GM12892 (cell line): ENCODE data around the gene AGXT.

ENCODE experiments used
- POLR2A ChIP-seq: IDR thresholded peaks from 2 replicates; pipeline ENCODE4 v1.6.1; 2011; ENCODE audit warnings: low read depth, low read length, control low read depth
- POLR2AphosphoS5 ChIP-seq: IDR thresholded peaks from 2 replicates; pipeline ENCODE4 v1.6.1; 2011; ENCODE audit warnings: low read depth, low read length, control low read depth
- TAF1 ChIP-seq: IDR thresholded peaks from 2 replicates; pipeline ENCODE4 v1.6.1; 2011; ENCODE audit warnings: low read depth, mild to moderate bottlenecking, control low read depth, low read length, borderline replicate concordance

DNA sequence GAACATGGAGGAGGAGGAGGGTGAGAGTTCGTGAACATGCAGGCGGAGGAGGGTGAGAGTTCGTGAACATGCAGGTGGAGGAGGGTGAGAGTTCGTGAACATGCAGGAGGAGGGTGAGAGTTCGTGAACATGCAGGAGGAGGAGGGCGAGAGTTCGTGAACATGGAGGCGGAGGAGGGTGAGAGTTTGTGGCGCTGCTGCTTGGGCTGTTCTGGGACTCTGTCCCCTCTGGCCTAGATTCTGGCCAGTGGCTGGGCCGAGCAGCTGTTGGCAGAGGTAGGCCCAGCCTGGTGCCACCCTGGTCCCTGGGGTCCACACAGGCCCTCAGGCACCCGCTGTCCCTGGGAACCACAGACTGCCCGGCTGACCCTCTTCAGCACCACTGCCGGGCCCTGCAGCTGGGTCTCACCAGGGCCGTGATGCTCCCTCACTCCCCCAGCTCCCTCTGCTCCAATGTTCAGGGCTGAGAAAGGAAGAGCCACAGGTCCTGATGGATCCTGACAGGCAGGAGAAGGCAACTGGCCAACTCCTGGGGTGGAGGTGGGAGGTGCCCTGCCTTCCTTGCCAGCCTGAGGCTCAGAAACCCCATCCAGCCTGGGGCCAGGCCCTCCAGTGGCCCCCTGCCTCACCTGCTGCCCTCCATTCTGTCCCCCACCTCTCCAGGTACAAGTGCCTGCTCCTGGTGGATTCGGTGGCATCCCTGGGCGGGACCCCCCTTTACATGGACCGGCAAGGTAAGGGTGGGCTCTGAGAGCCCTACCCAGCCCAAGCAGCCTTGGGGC is 3.9 kb downstream of the AGXT start:
- no peak for TF ChIP-seq POLR2A
- TF ChIP-seq POLR2AphosphoS5, result no peak
- no peak for TF ChIP-seq TAF1
